Urothelium cell line (cell line): ENCODE data around the gene TNKS1BP1.
A peak's percentile ranks its signal among the peaks of the same experiment; 100 is the strongest.
"Not testable (repeated sequence)": the region's sequence is repeated elsewhere in the genome, so short reads cannot be mapped to it uniquely, and the experiment has no call there.

ENCODE experiments used
- DNase-seq: peaks from one replicate; pipeline ENCODE4 v3.0.0; 2011; ENCODE audit warnings: low spot score, mixed read lengths
- FAIRE-seq: peaks from 2 replicates; lab custom pipeline; 2011; peaks lifted over from hg19 to GRCh38; lab: Jason Lieb, UNC

TNKS1BP1 gene

GRCh38 chr11:57296205-57296604 is 28.5 kb downstream of the TNKS1BP1 start:
- not testable (repeated sequence) for DNase-seq, FAIRE-seq

GRCh38 chr11:57294225-57295131 is 30.3 kb downstream of the TNKS1BP1 start:
- no peak for FAIRE-seq
- no peak for DNase-seq

GRCh38 chr11:57290288-57290687 is 34.5 kb downstream of the TNKS1BP1 start:
- DNase-seq = no peak
- FAIRE-seq = no peak

DNA sequence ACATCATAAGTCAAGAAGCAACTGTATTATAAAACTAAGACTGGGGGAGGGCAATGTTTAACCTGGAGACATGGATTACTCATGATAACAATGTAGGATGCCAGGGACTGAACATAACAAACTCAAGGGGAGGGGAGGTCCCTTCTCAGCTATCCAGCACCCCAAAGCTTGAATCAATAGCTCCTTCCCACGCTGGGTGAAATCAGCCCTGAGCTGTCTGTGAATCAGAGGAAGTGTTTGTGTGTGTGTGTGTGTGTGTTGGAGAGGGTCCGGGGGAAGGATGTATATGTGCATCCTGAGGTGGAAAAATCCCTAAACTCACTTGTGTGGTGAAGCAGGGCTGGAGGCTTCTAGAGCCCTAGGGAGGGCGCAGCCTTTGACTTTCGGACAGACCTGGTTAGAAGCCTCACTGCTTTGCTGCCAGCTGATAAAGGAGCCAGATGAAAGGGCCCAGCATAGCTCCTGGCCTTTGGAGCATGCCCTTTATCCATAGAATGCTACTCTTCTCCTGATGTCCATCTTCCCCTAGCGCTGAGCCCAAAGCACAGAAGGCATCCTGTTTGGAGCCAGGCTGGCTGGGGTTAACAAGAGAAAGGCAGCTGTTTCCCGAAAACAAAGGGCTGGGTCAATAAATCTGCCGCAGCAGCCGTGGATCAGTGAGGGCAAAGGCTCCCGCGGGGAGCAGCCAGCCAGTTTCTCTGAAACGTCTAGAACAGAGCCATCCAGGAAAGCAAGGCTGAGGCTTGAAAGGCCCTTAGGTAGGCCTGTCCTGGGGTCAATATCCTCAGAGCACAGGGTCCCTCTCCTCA is 35.8 kb downstream of the TNKS1BP1 start:
- DNase-seq (no peak), FAIRE-seq (peak; percentile 13)

- FAIRE-seq = no peak
Observed at GRCh38 chr11:57287884-57288283, 36.9 kb downstream of the TNKS1BP1 start.

GRCh38 chr11:57283231-57283990 is 41.3 kb downstream of the TNKS1BP1 start:
- no peak for FAIRE-seq
- DNase-seq = no peak

More at GRCh38 chr11:57287884-57288283, 36.9 kb downstream of the TNKS1BP1 start:
- no peak for DNase-seq

GRCh38 chr11:57281546-57281945 is 43.2 kb downstream of the TNKS1BP1 start:
- DNase-seq, FAIRE-seq: not testable (repeated sequence)

- DNase-seq (no peak), FAIRE-seq (no peak)
Observed at GRCh38 chr11:57279116-57279515, 45.6 kb downstream of the TNKS1BP1 start.

GRCh38 chr11:57278721-57279095 is 46.0 kb downstream of the TNKS1BP1 start:
- FAIRE-seq = no peak
- no peak for DNase-seq

GRCh38 chr11:57277845-57278720 is 46.7 kb downstream of the TNKS1BP1 start:
- no peak for FAIRE-seq

DNA sequence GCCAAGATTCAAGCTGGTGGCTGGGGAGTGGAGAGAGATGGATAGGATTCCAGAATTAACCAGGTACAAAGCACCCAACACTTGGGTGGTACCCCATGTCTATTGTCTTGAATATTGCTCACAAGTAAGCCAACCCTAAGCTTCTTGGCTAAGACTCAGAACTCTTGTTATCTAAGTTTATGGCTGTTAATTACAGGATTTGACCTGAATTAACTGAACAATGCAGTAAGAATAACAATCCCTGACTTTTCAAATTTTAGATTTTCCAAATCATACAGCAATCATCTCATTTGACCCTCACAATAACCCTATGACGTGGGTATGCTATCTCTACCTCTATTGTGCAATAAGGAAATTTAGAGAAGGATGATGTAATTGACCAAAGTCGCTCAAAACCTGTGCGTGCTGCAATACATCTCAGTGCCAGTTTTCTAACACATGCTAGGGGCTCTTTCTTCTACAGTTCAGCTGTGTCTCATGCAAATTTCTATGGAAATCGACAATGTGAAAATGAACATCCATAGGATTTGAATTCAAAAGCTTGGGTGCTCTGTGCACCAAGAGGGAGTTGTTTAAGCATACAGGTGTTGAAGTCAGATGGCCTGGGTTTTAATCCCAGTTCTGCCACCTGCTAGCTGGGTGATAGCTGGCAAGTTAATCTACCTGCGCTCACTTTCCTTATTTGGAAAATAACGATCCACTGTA is 47.6 kb downstream of the TNKS1BP1 start:
- DNase-seq = no peak
- FAIRE-seq = no peak

More at GRCh38 chr11:57277845-57278720, 46.7 kb downstream of the TNKS1BP1 start:
- peak; percentile 87 for DNase-seq

DNA sequence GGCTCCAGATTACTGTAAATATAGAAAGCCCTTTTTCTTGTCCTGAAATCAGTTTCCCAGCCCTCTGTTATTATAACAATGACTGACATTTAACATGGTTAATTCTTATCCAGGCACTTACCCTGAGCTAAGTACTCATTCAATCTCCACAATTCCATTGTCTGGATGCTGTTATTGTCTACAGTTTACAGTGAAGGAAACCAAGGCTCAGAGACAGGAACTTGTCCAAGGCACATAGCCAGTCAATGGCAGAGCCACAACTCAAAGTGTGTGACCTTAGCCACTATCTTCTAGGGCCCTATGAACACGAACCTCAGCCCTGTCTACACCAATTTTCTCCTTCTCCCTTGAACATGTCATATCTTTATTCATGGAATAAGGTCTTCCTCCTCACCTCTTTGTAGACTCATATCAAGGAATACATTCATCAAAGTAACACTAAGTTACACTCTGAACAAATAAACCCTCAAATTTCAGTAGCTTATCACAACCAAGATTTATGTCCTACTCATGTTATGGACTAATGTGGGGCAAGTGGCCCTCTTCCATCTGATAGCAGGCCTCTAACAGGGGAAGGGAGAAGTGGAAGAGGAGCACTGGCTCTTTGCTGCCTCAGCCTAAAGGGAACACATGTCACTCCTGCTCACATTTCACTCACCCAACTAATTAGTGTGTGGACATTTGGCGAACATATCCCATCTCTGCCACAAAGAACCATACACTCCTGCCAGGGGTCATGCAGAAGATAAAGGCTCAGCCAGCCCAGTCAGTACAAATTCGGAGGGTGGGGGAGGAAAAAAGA is 48.4 kb downstream of the TNKS1BP1 start:
- no peak for DNase-seq
- FAIRE-seq = no peak

- DNase-seq (no peak), FAIRE-seq (no peak)
Observed at GRCh38 chr11:57275582-57275981, 49.2 kb downstream of the TNKS1BP1 start.

GRCh38 chr11:57274904-57275498 is 49.8 kb downstream of the TNKS1BP1 start:
- no peak for DNase-seq
- FAIRE-seq = no peak

- DNase-seq = no peak
- FAIRE-seq = no peak
Observed at GRCh38 chr11:57273448-57274058, 51.2 kb downstream of the TNKS1BP1 start.

DNA sequence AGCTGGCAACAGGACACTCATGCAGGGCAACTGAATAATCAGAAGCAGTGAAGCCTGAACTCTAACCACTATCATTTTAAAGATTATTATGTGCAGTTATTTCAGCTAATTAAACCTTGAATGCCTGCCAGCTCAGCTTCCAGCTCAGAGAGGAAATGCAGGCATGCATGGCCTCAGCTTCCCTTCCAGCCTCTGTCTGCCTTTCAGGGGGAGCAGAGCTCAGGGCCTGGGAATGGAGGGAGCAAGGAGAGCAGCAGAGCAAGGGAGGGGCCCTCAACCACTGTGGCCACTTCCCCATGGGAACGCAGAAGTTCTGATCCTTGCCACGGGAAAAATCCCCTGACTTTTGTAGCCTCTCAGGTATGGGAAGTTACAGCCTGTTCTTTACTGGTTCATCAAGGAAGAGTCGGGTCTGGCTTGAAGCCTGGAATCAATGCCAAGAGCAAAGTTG is 55.2 kb downstream of the TNKS1BP1 start:
- DNase-seq = no peak
- no peak for FAIRE-seq

DNA sequence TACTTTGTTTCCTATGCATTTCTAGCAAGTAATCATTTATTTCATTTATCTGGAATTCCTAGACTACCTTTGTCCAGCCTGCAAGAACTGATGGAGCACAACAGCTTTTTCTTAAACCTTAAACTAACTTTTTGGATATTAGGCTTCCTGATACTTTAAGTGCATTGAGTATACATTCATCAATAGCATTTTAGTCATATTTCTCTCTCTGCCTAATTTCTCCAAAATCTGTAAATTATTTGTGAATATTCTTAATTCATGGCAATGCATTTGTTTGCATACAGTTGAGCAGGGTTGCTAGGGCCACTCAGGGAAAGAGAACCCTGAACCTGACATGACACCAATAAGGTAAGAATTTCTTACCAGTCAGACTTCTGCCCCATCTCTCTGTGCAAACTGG is 58.6 kb downstream of the TNKS1BP1 start:
- DNase-seq = no peak
- no peak for FAIRE-seq

GRCh38 chr11:57263351-57263750 is 61.4 kb downstream of the TNKS1BP1 start:
- FAIRE-seq = no peak
- DNase-seq = no peak
